ENCODE results near the gene MDFIC. TPM values are rescaled to one million over a fixed set of nuclear protein-coding genes. Genes with fewer than 3 reads are reported as not detected.

Gene MDFIC
- total RNA-seq, 4 donors from 2014 or later = 50.3 to 89.5 (median 58.1) TPM

GRCh38 chr7:115056019-115056418 lies 134.1 kb downstream of the MDFIC start:
- H3K27ac ChIP-seq = no peak overlapping the region
- DNase-seq = no peak
- H3K27me3 ChIP-seq = no peaks in the 10 kb centered on the region
- TF ChIP-seq CTCF (IDR thresholded peaks at IDR 0.05) (no peak), POLR2A (IDR thresholded peaks at IDR 0.05) (no peak)
- H3K4me3 ChIP-seq (replicated peaks in 1 of 3) = no peak overlapping the region
- WGBS, 2 donors = 71 to 78% methylated on average over 2 of the region's 2 CpGs
- intact Hi-C loops (cut with DNase I) = no loop called here
- peaks cover 8 to 14% of the 10 kb centered on the region in 2 donors for H3K4me1 ChIP-seq
- H3K36me3 ChIP-seq = no peaks in the 10 kb centered on the region
- no peaks in the 10 kb centered on the region for H3K9me3 ChIP-seq

- H3K27me3 ChIP-seq = no peaks in the 10 kb centered on the region
- H3K9me3 ChIP-seq = no peaks in the 10 kb centered on the region
- intact Hi-C loops (cut with DNase I) = no loop called here
- peaks cover 8 to 14% of the 10 kb centered on the region in 2 donors for H3K4me1 ChIP-seq
- 63 to 79% methylated on average over 3 of the region's 3 CpGs for WGBS, 2 donors
- no peak for TF ChIP-seq POLR2A (IDR thresholded peaks at IDR 0.05)
- no peak for TF ChIP-seq CTCF (IDR thresholded peaks at IDR 0.05)
- no peak overlapping the region for H3K4me3 ChIP-seq (replicated peaks in 1 of 3)
- DNase-seq = no peak
- peak overlapping the region in 1 of 3 donors; percentile 56 for H3K27ac ChIP-seq
- H3K36me3 ChIP-seq = no peaks in the 10 kb centered on the region
These were observed 136.8 kb downstream of the MDFIC start for GRCh38 chr7:115058726-115059125.

GRCh38 chr7:115059321-115059720 lies 137.4 kb downstream of the MDFIC start:
- peaks cover 8 to 14% of the 10 kb centered on the region in 2 donors for H3K4me1 ChIP-seq
- intact Hi-C loops (cut with DNase I) = no loop called here
- peak; percentile 5 to 12 for DNase-seq
- no peak overlapping the region for H3K4me3 ChIP-seq (replicated peaks in 1 of 3)
- H3K27me3 ChIP-seq = no peaks in the 10 kb centered on the region
- H3K36me3 ChIP-seq = no peaks in the 10 kb centered on the region
- no peak for TF ChIP-seq CTCF (IDR thresholded peaks at IDR 0.05)
- TF ChIP-seq POLR2A (IDR thresholded peaks at IDR 0.05) = no peak
- peak overlapping the region in 1 of 3 donors; percentile 56 for H3K27ac ChIP-seq
- no peaks in the 10 kb centered on the region for H3K9me3 ChIP-seq

- H3K9me3 ChIP-seq = no peaks in the 10 kb centered on the region
- peak overlapping the region in 1 of 3 donors; percentile 56 for H3K27ac ChIP-seq
- no peak overlapping the region for H3K4me3 ChIP-seq (replicated peaks in 1 of 3)
- TF ChIP-seq CTCF (IDR thresholded peaks at IDR 0.05) (no peak), POLR2A (IDR thresholded peaks at IDR 0.05) (no peak)
- H3K36me3 ChIP-seq = no peaks in the 10 kb centered on the region
- DNase-seq = no peak
- WGBS, 2 donors = 92 to 96% methylated on average over 5 of the region's 5 CpGs
- peaks cover 8 to 14% of the 10 kb centered on the region in 2 donors for H3K4me1 ChIP-seq
- intact Hi-C loops (cut with DNase I) = no loop called here
- no peaks in the 10 kb centered on the region for H3K27me3 ChIP-seq
These were observed 138.4 kb downstream of the MDFIC start for GRCh38 chr7:115060095-115060870.

GRCh38 chr7:115066050-115066449 lies 144.2 kb downstream of the MDFIC start:
- Histone ChIP-seq H3K4me3 (replicated peaks in 1 of 3) (no peak overlapping the region), H3K27me3 (no peaks in the 10 kb centered on the region), H3K27ac (no peak overlapping the region), H3K9me3 (no peaks in the 10 kb centered on the region), H3K4me1 (no peaks in the 10 kb centered on the region), H3K36me3 (no peaks in the 10 kb centered on the region)
- no peak for TF ChIP-seq CTCF (IDR thresholded peaks at IDR 0.05)
- TF ChIP-seq POLR2A (IDR thresholded peaks at IDR 0.05) = no peak
- DNase-seq = no peak
- intact Hi-C loops (cut with DNase I) = no loop called here
- WGBS, 2 donors = 84 to 98% methylated on average over 2 of the region's 2 CpGs

Measured in thyroid gland (tissue), 4 donors.